Activated naive CD8-positive, alpha-beta T cell treated with anti-CD3 and anti-CD28 coated beads for 36 hours (primary cell): Measurements from ENCODE around the gene HTRA3. TPM values are rescaled to one million over a fixed set of nuclear protein-coding genes. Genes with fewer than 3 reads are reported as not detected.

ENCODE experiments used
- DNase-seq: peaks from one replicate; pipeline ENCODE4 v3.0.0; 2021
- H3K27ac Mint-ChIP-seq: one replicate; pipeline ENCODE4 v1.8.0; 2022; ENCODE audit warnings: mild to moderate bottlenecking, moderate library complexity, mixed read lengths
- H3K27me3 Mint-ChIP-seq: one replicate; pipeline ENCODE4 v1.8.0; 2022; ENCODE audit warnings: mild to moderate bottlenecking, mixed read lengths
- H3K36me3 Mint-ChIP-seq: one replicate; pipeline ENCODE4 v1.8.0; 2021; ENCODE audit warnings: mild to moderate bottlenecking, mixed read lengths
- H3K4me1 Mint-ChIP-seq: one replicate; pipeline ENCODE4 v1.8.0; 2021; ENCODE audit warnings: mixed read lengths
- H3K4me3 Mint-ChIP-seq: one replicate; pipeline ENCODE4 v1.8.0; 2022; ENCODE audit warnings: mild to moderate bottlenecking, moderate library complexity, mixed read lengths
- H3K9me3 Mint-ChIP-seq: one replicate; pipeline ENCODE4 v1.8.0; 2022; ENCODE audit warnings: mixed read lengths
- total RNA-seq, 2 experiments: library from RNA; stranded (reverse); gene quantifications; one replicate each; pipeline ENCODE4 v1.2.3, GENCODE V29; 2021

HTRA3 gene
- total RNA-seq, 2 experiments from 2014 or later, result not detected

DNA sequence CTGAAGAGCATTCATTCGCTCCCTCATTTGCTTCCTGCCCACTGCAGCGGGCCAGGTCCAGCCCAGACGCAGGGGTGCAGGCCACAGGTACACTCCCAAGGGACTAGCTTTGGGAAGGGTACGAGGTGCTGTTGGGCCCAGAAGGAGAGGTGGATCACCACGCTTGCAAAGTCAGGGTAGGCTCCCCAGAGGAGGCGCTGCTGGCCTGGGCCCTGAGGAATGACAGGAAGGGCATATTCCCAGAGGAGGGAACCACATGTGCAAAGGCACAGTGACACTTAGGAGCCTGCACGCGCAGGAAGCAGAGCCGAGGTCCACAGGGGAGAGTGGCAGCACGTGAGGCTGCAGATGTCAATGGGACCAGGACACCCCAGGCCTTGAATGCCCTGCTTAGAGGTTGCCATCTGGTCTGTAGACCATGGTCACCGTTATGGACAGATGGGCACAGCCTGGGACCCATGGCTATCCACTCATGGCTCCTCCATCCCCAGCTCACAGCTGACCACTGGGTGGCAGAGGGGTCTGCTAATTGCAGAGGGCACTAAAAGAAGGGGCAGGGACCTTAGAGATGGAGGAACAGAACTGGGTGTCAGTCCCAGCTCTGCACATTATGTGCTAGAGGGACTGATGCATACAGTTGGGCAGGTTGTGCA, 7.9 kb downstream of the HTRA3 start:
- no peak overlapping the region for H3K4me3 Mint-ChIP-seq
- DNase-seq, result no peak
- no peaks in the 10 kb centered on the region for H3K36me3 Mint-ChIP-seq
- no peak overlapping the region for H3K27ac Mint-ChIP-seq
- H3K27me3 Mint-ChIP-seq, result peaks cover 9% of the 10 kb centered on the region
- H3K4me1 Mint-ChIP-seq, result no peaks in the 10 kb centered on the region
- no peaks in the 10 kb centered on the region for H3K9me3 Mint-ChIP-seq

DNA sequence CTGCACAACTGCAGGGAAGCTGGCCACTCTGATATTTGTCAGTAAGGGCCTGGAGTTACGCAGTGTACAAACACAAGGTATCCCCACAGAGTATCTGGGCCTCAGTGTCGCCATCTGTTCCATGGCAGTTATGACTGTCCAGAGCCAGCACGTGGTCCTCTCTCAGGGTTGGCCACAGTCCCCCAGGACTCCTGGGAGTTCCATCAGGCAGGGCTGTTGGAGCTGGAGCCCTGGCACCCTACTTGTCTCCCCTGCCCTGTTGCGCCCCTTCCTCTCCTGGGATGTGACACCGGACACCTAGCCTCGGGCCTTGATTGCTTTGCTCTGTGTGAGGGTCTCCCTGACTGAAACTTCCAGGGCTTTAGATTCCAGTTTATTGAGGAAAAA, 8.4 kb downstream of the HTRA3 start:
- Mint-ChIP-seq H3K9me3 (no peaks in the 10 kb centered on the region), H3K36me3 (no peaks in the 10 kb centered on the region), H3K27me3 (peaks cover 7% of the 10 kb centered on the region), H3K4me3 (no peak overlapping the region), H3K27ac (no peak overlapping the region), H3K4me1 (no peaks in the 10 kb centered on the region)
- no peak for DNase-seq

DNA sequence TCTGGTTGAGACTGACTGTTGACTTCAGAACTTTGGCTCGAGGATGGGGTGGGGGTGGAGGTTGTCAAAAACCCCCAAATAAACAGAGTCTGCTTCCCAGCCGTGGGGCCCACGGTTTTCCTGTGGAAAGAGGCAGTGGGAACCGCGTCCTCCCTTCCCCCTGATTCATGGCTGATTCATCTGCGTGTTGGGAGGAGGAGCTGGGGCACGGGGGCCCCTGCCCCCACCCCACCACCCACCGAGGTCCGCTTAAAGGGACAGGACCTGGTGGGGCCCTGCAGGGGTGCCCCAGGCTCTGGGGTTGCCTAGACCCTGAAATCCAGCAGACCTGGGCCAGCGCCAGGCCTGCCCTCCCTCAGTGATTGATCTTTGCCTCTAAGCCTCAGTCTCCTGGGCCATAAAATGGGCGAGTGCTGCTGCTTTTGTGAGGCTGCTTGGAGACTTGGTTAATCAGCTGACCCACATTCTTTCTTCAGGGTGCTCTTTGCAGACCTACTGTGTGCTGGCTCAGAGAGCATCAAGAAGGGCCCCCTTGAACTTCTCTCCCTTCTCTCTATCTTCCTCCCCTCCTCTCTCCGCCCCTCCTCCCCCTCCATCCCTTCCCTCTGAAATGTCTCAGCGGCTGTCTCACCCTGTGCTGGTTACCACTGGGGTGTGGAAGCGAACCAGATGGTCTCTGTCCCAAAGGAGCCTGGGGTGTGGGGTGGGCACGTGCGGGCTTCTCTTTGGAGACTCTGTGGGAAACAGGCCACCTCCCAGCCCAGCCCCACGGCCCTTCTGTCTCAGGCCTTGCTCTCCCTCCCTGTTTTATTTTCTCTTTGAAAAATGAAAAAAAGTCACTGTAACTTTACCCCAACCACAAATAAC, 9.1 kb downstream of the HTRA3 start:
- no peak overlapping the region for H3K4me3 Mint-ChIP-seq
- no peak overlapping the region for H3K27ac Mint-ChIP-seq
- no peaks in the 10 kb centered on the region for H3K36me3 Mint-ChIP-seq
- no peak for DNase-seq
- no peaks in the 10 kb centered on the region for H3K4me1 Mint-ChIP-seq
- H3K27me3 Mint-ChIP-seq, result peaks cover 7% of the 10 kb centered on the region
- H3K9me3 Mint-ChIP-seq, result no peaks in the 10 kb centered on the region

DNA sequence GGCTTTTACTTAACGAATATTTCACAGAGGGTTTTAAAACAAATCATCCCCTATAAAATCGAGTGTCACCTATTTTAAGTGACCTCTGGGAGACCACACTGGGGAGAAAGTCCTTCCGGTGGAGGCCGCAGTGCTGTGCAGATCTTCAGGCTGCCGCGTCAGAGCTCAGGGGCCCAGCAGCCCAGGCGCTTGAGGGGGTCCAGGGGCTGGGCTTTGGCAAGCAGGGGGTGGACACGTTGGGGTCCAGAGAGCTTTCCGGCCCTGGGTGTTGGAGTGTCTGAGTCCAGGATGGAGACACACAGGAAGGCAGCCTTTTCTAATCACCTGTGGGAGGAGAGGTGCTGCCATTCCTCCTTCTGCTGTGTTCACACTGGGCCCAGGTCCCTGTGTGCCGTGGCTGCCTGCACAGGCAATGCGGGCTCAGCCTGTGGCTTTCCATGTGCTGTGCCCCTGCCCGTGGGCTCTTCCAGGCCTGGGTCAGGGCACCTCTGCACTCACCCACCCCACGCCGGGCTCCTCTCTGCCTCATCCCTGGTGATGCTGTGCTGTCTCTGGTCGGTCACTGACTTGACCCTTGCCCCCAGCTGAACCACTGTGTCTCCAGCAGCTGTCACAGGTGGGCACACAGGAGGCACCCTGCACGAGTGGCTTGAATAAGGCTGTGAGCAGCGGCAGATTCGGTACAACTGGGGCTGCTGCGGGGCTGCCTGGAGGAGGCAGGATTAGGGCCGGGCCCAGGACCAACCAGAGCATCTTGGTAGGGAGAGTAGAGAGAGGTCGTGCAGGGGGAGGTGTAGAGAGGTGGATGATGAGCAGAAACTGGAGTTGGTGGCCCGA, 10.0 kb downstream of the HTRA3 start:
- Mint-ChIP-seq H3K4me3 (no peak overlapping the region), H3K9me3 (no peaks in the 10 kb centered on the region), H3K27ac (no peak overlapping the region), H3K36me3 (no peaks in the 10 kb centered on the region), H3K27me3 (peaks cover 7% of the 10 kb centered on the region), H3K4me1 (no peaks in the 10 kb centered on the region)
- DNase-seq, result no peak

DNA sequence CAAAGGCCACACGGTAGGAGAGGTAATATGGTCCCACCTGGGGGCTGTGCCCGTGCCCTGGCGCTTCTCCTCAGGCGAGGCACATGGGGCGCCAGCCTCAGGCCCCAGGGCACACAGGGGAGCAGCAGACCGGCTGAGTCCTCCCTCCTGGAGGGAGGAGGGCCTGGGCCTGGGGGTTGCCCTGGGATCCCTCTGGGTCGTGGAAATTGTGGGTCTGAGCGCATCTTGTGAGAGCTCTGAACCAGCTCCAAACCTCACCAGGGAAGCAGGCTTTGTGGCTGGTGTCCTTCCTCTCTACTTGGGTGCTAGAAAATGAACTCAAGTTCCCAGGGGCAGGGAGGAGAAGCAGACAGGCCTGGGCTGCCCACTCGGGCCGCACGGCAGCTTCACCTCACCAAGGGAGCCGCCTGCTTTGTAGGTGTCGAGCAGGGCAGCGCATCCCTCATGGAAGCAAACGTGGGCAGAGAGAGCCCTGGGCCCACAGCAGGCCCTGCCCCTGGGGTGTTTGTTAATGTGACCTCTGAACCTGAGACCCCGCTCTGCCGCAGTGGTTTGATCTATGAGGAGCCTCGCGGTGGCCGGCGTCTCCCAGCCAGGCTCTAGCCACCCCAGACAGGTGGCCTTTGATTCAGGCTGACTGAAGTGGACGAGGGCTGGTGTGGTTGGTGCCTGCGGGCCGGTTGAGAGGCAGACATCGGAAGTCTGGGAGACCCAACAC, 10.8 kb downstream of the HTRA3 start:
- Mint-ChIP-seq H3K9me3 (no peaks in the 10 kb centered on the region), H3K4me3 (no peak overlapping the region), H3K4me1 (no peaks in the 10 kb centered on the region), H3K27me3 (peaks cover 7% of the 10 kb centered on the region), H3K27ac (no peak overlapping the region), H3K36me3 (no peaks in the 10 kb centered on the region)
- DNase-seq, result no peak

DNA sequence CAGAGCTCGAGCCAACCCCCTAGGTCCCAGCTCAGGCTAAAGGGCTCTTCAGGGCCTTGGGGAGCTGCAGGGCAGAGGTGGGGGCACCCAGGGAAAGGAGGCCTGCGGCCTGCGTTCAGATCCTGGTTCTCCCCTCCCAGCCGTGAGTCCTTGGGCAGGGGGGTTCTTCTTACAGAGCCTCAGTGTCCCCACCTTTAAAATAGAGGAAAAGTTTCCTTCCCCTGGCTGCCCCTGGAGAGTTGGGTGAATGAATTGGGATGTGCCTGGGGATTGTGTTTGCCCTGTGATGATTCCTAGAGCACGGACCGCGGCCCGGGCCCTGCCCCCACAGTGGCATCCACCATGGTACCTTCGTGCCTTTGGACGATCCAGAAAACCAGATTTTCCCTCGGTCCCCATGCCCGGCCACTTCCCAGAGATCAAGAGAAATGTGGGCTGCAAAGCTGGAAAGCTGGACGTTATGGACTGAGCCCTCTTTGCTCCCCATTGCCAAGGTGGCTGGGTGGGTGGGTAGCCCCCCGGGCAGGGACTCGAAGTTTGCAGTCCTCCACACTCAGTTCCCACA, 11.4 kb downstream of the HTRA3 start:
- Mint-ChIP-seq H3K27me3 (peaks cover 7% of the 10 kb centered on the region), H3K4me1 (no peaks in the 10 kb centered on the region), H3K36me3 (no peaks in the 10 kb centered on the region), H3K27ac (no peak overlapping the region), H3K9me3 (no peaks in the 10 kb centered on the region), H3K4me3 (no peak overlapping the region)
- no peak for DNase-seq

DNA sequence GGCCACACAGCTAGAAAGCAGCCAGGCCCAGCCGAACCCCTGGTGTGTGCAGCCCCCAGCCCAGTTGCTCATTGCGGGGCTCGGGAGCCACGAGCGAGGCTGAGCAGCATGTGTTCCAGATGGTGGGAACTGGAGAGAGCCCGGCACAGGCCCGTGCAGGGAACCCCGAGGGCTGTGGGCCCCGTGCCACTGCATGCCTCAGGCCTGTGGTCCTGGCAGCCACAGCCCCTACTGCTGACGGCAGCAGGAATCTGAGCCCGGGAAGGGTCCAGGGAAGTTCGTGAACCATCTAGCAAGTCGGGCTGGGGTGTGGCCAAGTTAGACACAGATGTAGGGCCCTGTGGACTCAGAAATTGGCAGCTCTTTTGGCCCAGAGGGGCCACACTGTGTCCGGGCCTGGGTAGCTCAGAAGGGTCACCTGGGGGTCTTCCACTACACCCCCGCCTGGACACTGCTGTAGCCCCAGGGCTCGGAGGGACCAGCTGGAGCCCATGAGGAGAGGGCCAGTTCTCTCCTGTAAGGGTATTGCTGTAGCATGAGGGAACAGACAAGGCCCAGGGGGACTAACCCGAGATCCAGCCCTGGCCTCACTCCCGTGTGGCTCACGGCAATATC, 12.1 kb downstream of the HTRA3 start:
- H3K27ac Mint-ChIP-seq, result no peak overlapping the region
- no peak overlapping the region for H3K4me3 Mint-ChIP-seq
- no peaks in the 10 kb centered on the region for H3K4me1 Mint-ChIP-seq
- no peaks in the 10 kb centered on the region for H3K36me3 Mint-ChIP-seq
- no peaks in the 10 kb centered on the region for H3K9me3 Mint-ChIP-seq
- H3K27me3 Mint-ChIP-seq, result peaks cover 3% of the 10 kb centered on the region
- DNase-seq, result no peak

DNA sequence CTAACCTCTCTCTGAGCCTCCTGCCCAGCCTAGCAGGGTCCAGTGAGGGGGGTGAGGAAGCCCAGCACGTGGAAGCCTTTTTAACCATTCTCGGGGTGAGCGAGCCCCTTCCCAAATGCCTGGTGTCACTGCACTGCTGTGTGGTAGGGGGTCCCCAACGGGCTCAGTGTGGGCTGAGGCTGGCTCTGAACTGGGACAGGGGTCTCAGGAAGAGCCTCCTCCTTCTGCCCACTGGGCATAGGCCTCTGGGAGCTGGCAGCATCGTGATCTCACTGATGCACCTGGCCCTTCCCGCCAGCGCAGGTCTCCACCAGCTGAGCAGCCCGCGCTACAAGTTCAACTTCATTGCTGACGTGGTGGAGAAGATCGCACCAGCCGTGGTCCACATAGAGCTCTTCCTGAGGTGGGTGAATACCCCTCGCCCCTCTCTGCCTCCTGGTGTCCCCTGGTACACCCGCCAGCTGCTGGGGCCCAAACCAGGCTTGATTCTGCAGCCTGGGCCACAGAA, 12.6 kb downstream of the HTRA3 start:
- H3K27me3 Mint-ChIP-seq, result peaks cover 3% of the 10 kb centered on the region
- no peaks in the 10 kb centered on the region for H3K36me3 Mint-ChIP-seq
- H3K9me3 Mint-ChIP-seq, result no peaks in the 10 kb centered on the region
- H3K27ac Mint-ChIP-seq, result no peak overlapping the region
- H3K4me3 Mint-ChIP-seq, result no peak overlapping the region
- no peak for DNase-seq
- H3K4me1 Mint-ChIP-seq, result no peaks in the 10 kb centered on the region

DNA sequence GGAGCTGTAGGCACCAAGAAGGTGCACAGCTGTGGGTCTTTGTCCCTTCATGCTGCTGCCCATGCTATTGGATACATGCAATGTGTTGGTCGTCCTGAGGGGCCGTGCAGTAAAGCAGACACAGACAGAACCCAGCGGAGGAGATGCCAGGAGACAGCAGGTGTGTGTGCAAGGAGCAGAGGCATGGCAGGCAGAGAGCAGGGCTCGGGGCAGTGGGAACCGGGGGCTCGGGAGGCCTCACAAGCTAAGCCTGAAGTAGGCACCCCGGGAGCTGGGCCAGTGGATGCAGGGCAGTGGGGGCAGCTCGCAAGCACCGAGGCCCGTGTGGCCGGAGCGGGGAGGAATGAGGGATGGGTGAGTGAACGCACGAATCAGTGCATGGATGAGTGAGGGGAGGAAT, 13.2 kb downstream of the HTRA3 start:
- H3K4me3 Mint-ChIP-seq, result no peak overlapping the region
- DNase-seq, result no peak
- no peaks in the 10 kb centered on the region for H3K9me3 Mint-ChIP-seq
- H3K27ac Mint-ChIP-seq, result no peak overlapping the region
- no peaks in the 10 kb centered on the region for H3K36me3 Mint-ChIP-seq
- H3K27me3 Mint-ChIP-seq, result no peaks in the 10 kb centered on the region
- H3K4me1 Mint-ChIP-seq, result no peaks in the 10 kb centered on the region

DNA sequence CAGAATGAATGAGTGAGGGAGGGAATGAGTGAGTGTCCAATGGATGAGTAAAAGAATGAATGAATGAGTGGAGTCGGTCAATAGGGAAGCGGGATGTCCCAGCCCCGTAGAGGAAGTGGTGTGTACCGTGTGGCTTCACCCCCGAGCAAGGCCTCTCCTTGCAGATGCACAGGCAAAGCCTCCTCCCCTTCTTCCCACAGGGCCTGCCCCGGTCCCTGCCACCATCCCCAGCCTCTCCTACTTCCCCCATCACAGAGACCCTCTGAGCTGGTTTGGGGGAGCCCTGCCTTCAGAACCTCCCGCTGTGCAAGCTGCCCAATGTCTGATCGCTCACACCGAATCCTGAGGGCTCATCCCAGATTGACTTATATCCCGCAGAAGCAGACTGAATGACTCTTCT, 13.6 kb downstream of the HTRA3 start:
- Mint-ChIP-seq H3K4me3 (no peak overlapping the region), H3K36me3 (no peaks in the 10 kb centered on the region), H3K9me3 (no peaks in the 10 kb centered on the region), H3K27ac (no peak overlapping the region), H3K27me3 (no peaks in the 10 kb centered on the region), H3K4me1 (no peaks in the 10 kb centered on the region)
- no peak for DNase-seq

DNA sequence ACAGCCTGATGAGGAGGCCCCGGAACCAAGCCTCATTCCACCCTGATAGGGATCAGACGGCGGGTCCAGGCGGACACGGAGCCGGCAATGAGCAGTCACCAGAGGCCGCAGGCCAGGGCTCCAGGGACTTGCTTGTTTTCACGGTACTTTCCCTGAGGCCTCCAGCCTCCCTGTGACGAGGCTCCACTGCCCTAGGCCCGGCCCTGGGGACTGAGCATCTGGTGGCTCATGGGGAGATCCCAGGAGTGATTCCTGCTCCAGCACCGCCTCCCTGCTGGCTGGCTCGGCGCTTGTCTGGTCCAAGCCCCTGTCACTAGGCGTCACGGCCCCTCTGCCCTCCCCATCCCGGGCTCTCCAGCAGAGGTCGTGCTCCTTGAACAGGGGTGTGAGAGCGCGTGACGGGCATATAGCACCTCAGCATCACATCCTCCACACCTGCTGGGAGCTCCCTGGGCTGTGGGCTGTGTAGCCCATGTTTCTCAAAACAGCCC, 14.1 kb downstream of the HTRA3 start:
- DNase-seq, result no peak
- no peak overlapping the region for H3K27ac Mint-ChIP-seq
- no peaks in the 10 kb centered on the region for H3K27me3 Mint-ChIP-seq
- no peak overlapping the region for H3K4me3 Mint-ChIP-seq
- H3K9me3 Mint-ChIP-seq, result no peaks in the 10 kb centered on the region
- no peaks in the 10 kb centered on the region for H3K36me3 Mint-ChIP-seq
- no peaks in the 10 kb centered on the region for H3K4me1 Mint-ChIP-seq

DNA sequence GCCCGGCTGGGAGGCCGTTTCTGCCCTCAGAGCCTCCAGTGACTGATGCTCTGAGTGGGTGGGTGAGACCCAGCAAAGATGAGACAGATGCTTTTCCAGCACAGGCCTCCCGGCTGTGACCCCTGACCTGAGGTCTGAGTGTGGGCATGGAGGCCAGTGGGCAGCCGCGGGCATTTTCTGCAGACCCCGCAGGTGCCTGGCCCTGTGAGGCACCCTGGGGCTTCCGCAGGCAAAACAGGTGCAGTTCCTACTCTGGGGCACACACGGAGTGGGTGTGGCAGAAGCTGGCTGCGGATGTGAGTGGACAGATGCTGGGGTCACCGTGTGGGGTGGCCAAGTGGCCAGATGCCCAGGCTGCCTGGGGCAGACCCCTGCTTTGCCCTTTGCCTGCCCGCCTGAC, 14.8 kb downstream of the HTRA3 start:
- Mint-ChIP-seq H3K4me1 (no peaks in the 10 kb centered on the region), H3K9me3 (no peaks in the 10 kb centered on the region), H3K27me3 (no peaks in the 10 kb centered on the region), H3K4me3 (no peak overlapping the region), H3K27ac (no peak overlapping the region), H3K36me3 (no peaks in the 10 kb centered on the region)
- no peak for DNase-seq

DNA sequence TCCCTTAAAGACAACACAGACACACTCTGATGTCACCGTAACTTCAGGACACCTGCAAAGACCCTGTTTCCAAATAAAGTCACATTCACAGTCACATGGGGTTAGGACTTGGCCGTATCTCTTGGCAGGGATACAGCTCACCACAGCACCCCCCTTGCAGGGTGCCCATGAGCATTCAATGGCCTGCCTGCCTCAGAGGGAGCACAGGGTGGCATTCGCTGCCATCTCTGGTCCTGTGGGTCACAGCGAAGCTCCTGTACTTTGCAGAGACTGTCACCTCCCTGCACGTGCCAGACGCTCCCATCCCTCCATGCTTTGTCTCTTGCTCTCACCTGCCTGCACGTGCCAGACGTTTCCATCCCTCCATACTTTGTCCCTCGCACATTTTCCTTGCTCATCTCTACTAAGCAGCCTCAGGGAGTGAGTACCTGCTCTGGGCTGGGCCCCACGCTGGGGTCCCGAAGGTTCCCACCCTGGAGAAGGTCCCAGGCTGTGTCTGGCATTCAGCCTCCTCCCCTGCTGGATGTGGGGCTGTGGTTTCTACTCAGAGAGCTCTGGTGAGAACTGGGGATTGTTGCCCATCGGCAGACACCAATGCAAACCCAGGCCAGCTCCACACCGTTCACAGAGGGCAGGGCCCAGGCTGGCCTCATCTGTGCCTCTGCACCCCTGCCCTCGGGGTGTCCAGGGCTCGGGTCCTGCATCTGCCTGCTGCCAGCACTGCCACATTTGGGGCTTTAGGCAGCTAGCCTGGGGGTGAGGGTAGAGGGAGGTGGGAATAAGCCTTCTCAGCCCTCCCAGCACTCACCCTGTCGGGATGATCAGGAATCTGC, 15.8 kb downstream of the HTRA3 start:
- Mint-ChIP-seq H3K27ac (no peak overlapping the region), H3K27me3 (no peaks in the 10 kb centered on the region), H3K36me3 (no peaks in the 10 kb centered on the region), H3K4me1 (no peaks in the 10 kb centered on the region), H3K9me3 (no peaks in the 10 kb centered on the region), H3K4me3 (no peak overlapping the region)
- DNase-seq, result no peak
